MM.1S (cell line): ENCODE results near the gene NCCRP1.

Experiments used
- DNase-seq: peaks from one replicate; pipeline ENCODE4 v3.0.0-alpha.2; 2015
- H2AFZ ChIP-seq: fragments of 300-600 bp; sonication (generic); 2 replicates; pipeline ENCODE4 v1.6.0; 2016; ENCODE audit warnings: antibody characterized with exemption, low read length
- H3F3A ChIP-seq: fragments of 300-600 bp; sonication (generic); 2 replicates; pipeline ENCODE4 v1.6.1; 2016; ENCODE audit warnings: mild to moderate bottlenecking, antibody characterized with exemption, low read length, moderate library complexity, mixed read lengths; ENCODE audit not compliant: insufficient read depth
- H3K27ac ChIP-seq: fragments of 300-600 bp; sonication (generic); 2 replicates; pipeline ENCODE4 v1.5.1; 2016; ENCODE audit warnings: mild to moderate bottlenecking, low read length
- H3K27me3 ChIP-seq: fragments of 300-600 bp; sonication (generic); replicated peaks from 2 replicates; pipeline ENCODE4 v1.6.0; 2016; ENCODE audit warnings: low read length; ENCODE audit not compliant: insufficient read depth
- H3K36me3 ChIP-seq: fragments of 300-600 bp; sonication (generic); replicated peaks from 2 replicates; pipeline ENCODE4 v1.6.1; 2016; ENCODE audit warnings: mild to moderate bottlenecking, low read length, mixed read lengths; ENCODE audit not compliant: insufficient read depth
- H3K4me1 ChIP-seq: fragments of 300-600 bp; sonication (generic); 2 replicates; pipeline ENCODE4 v1.6.1; 2016; ENCODE audit warnings: low read length, mixed read lengths
- H3K4me2 ChIP-seq: fragments of 300-600 bp; sonication (generic); 2 replicates; pipeline ENCODE4 v1.6.0; 2016; ENCODE audit warnings: low read depth, low read length
- H3K4me3 ChIP-seq: fragments of 300-600 bp; sonication (generic); 2 replicates; pipeline ENCODE4 v1.5.1; 2016; ENCODE audit warnings: low read length, mixed read lengths
- H3K79me2 ChIP-seq: fragments of 300-600 bp; sonication (generic); 2 replicates; pipeline ENCODE4 v1.6.1; 2016; ENCODE audit warnings: mixed run types, low read length, mixed read lengths
- H3K9ac ChIP-seq: fragments of 300-600 bp; sonication (generic); 2 replicates; pipeline ENCODE4 v1.6.1; 2016; ENCODE audit warnings: low read length, mixed read lengths
- H3K9me2 ChIP-seq: fragments of 300-600 bp; sonication (generic); replicated peaks from 2 replicates; pipeline ENCODE4 v1.6.1; 2016; ENCODE audit warnings: mild to moderate bottlenecking, low read length, mixed read lengths; ENCODE audit not compliant: insufficient read depth
- H3K9me3 ChIP-seq: fragments of 300-600 bp; sonication (generic); replicated peaks from 2 replicates; pipeline ENCODE4 v1.6.1; 2016; ENCODE audit warnings: mild to moderate bottlenecking, low read length, mixed read lengths; ENCODE audit not compliant: insufficient read depth
- H4K20me1 ChIP-seq: fragments of 300-600 bp; sonication (generic); 2 replicates; pipeline ENCODE4 v1.6.1; 2016; ENCODE audit warnings: mild to moderate bottlenecking, low read length, moderate library complexity, mixed read lengths; ENCODE audit not compliant: insufficient read depth
- CTCF ChIP-seq: fragments of 300-600 bp; sonication (generic); IDR thresholded peaks from 2 replicates; pipeline ENCODE4 v1.5.1; 2016; ENCODE audit warnings: antibody characterized with exemption, low read length, mixed read lengths
- EZH2 ChIP-seq: fragments of 300-600 bp; sonication (generic); optimal IDR thresholded peaks from 2 replicates; pipeline ENCODE3; 2017; ENCODE audit warnings: low read depth, mild to moderate bottlenecking, antibody characterized with exemption, low read length, mixed read lengths
- EZH2phosphoT487 ChIP-seq: fragments of 300-600 bp; sonication (generic); IDR thresholded peaks from 2 replicates; pipeline ENCODE4 v1.6.1; 2018; ENCODE audit warnings: antibody characterized with exemption, low read length

Gene NCCRP1

GRCh38 chr19:39164289-39164688 is 32.5 kb upstream of the NCCRP1 start:
- Histone ChIP-seq H3K4me1 (no peaks in the 10 kb centered on the region), H3K27ac (no peak overlapping the region), H3K4me3 (no peak overlapping the region), H2AFZ (no peak overlapping the region), H4K20me1 (no peaks in the 10 kb centered on the region), H3K9me3 (no peaks in the 10 kb centered on the region), H3K79me2 (no peaks in the 10 kb centered on the region), H3K9ac (no peak overlapping the region), H3K4me2 (no peak overlapping the region), H3K9me2 (no peaks in the 10 kb centered on the region), H3K36me3 (no peaks in the 10 kb centered on the region), H3K27me3 (no peaks in the 10 kb centered on the region), H3F3A (no peaks in the 10 kb centered on the region)
- TF ChIP-seq EZH2phosphoT487 (no peak), CTCF (no peak), EZH2 (no peak)
- DNase-seq, result no peak

- Histone ChIP-seq H3K9ac (no peak overlapping the region), H3K27ac (no peak overlapping the region), H3F3A (no peaks in the 10 kb centered on the region), H3K4me1 (no peaks in the 10 kb centered on the region), H3K9me2 (no peaks in the 10 kb centered on the region), H3K36me3 (no peaks in the 10 kb centered on the region), H3K9me3 (no peaks in the 10 kb centered on the region), H3K27me3 (no peaks in the 10 kb centered on the region), H4K20me1 (no peaks in the 10 kb centered on the region), H3K79me2 (no peaks in the 10 kb centered on the region), H2AFZ (no peak overlapping the region), H3K4me2 (no peak overlapping the region), H3K4me3 (no peak overlapping the region)
- TF ChIP-seq EZH2phosphoT487, result no peak
- TF ChIP-seq CTCF, result no peak
- TF ChIP-seq EZH2, result no peak
- no peak for DNase-seq
Observed at GRCh38 chr19:39165857-39166256, 30.9 kb upstream of the NCCRP1 start.

GRCh38 chr19:39166571-39167391 is 30.0 kb upstream of the NCCRP1 start:
- H3K27ac ChIP-seq, result no peak overlapping the region
- no peaks in the 10 kb centered on the region for H3K79me2 ChIP-seq
- H3K9ac ChIP-seq, result no peak overlapping the region
- no peaks in the 10 kb centered on the region for H4K20me1 ChIP-seq
- no peak overlapping the region for H2AFZ ChIP-seq
- no peak overlapping the region for H3K4me2 ChIP-seq
- no peaks in the 10 kb centered on the region for H3K9me2 ChIP-seq
- no peaks in the 10 kb centered on the region for H3K4me1 ChIP-seq
- H3K36me3 ChIP-seq, result no peaks in the 10 kb centered on the region
- TF ChIP-seq EZH2 (no peak), CTCF (no peak), EZH2phosphoT487 (no peak)
- no peak for DNase-seq
- no peak overlapping the region for H3K4me3 ChIP-seq
- H3K9me3 ChIP-seq, result no peaks in the 10 kb centered on the region
- no peaks in the 10 kb centered on the region for H3K27me3 ChIP-seq
- H3F3A ChIP-seq, result no peaks in the 10 kb centered on the region
